Measurements from ENCODE around the gene DCTN3. TPM values are rescaled to one million over a fixed set of nuclear protein-coding genes. Genes with fewer than 3 reads are reported as not detected.

The DCTN3 gene
- total and polyA plus RNA-seq, 4 donors: 90.9 to 190 (median 149) TPM

DNA sequence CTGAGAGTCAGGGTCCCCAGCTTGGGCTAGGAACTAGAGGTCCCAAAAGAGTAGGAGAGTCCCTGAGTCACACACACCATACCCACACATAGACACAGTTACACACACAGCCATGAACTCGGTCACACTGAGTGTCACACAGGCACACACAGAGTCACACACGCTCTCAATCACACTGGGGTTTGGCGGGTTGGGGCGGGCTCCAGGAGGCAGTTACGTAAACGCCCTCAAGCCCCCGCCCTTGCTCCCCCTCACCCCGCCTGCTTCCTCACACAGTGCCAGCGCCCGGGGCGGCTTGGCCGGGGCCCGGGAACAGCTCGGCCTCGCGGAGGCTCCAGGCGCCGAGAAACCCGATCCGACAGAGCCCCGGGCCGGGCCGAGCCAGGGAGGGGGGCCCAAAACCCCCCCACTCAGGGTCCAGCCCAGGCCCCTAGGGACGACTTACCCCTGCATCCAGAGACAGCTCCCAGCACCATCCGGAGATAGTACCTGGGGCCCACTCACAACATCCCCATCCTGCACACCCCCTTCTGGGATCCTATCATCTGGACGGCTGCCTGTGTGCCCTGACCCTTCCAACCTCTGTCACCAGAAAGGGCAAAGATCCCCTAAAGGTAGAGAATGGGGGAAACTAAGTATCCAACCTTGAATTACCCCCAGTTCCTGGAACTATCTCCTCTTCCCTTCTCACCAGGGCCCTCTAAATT is 27.2 kb downstream of the DCTN3 start:
- Histone ChIP-seq H3K36me3 (ENCODE audit: control insufficient read depth, insufficient read depth, low read length) (no peaks in the 10 kb centered on the region), H3K27me3 (ENCODE audit: control insufficient read depth, insufficient read depth, low read length) (peaks cover 20% of the 10 kb centered on the region), H3K27ac (ENCODE audit: low read depth, low read length) (no peak overlapping the region), H3K4me1 (ENCODE audit: control insufficient read depth, insufficient read depth, low read length) (peaks cover 53% of the 10 kb centered on the region), H3K9me3 (ENCODE audit: control insufficient read depth, insufficient read depth, low read length) (no peaks in the 10 kb centered on the region), H3K4me3 (ENCODE audit: low read depth, low read length) (no peak overlapping the region)
- peak in 2 of 6 donors; percentile 58 to 83 for DNase-seq (ENCODE audit: low read depth in 4 of 6, low spot score in 6 of 6)
- WGBS (ENCODE audit: insufficient coverage): 8% methylated on average over 24 of the region's 26 CpGs

- Histone ChIP-seq H3K36me3 (ENCODE audit: control insufficient read depth, insufficient read depth, low read length) (no peaks in the 10 kb centered on the region), H3K27ac (ENCODE audit: low read depth, low read length) (no peak overlapping the region), H3K9me3 (ENCODE audit: control insufficient read depth, insufficient read depth, low read length) (no peaks in the 10 kb centered on the region), H3K27me3 (ENCODE audit: control insufficient read depth, insufficient read depth, low read length) (peaks cover 20% of the 10 kb centered on the region), H3K4me1 (ENCODE audit: control insufficient read depth, insufficient read depth, low read length) (peaks cover 55% of the 10 kb centered on the region), H3K4me3 (ENCODE audit: low read depth, low read length) (no peak overlapping the region)
- 21% methylated on average over 10 of the region's 16 CpGs for WGBS (ENCODE audit: insufficient coverage)
- DNase-seq (ENCODE audit: low read depth in 4 of 6, low spot score in 6 of 6): no peak
Measured at GRCh38 chr9:34591917-34592866, 28.1 kb downstream of the DCTN3 start.

- Histone ChIP-seq H3K9me3 (ENCODE audit: control insufficient read depth, insufficient read depth, low read length) (no peaks in the 10 kb centered on the region), H3K27me3 (ENCODE audit: control insufficient read depth, insufficient read depth, low read length) (peaks cover 20% of the 10 kb centered on the region), H3K4me3 (ENCODE audit: low read depth, low read length) (no peak overlapping the region), H3K36me3 (ENCODE audit: control insufficient read depth, insufficient read depth, low read length) (no peaks in the 10 kb centered on the region), H3K4me1 (ENCODE audit: control insufficient read depth, insufficient read depth, low read length) (peaks cover 55% of the 10 kb centered on the region), H3K27ac (ENCODE audit: low read depth, low read length) (no peak overlapping the region)
- DNase-seq (ENCODE audit: low read depth in 4 of 6, low spot score in 6 of 6): peak in 2 of 6 donors; percentile 91
- WGBS (ENCODE audit: insufficient coverage): 16% methylated on average over 60 of the region's 60 CpGs
Measured at GRCh38 chr9:34591248-34591916, 28.9 kb downstream of the DCTN3 start.

DNA sequence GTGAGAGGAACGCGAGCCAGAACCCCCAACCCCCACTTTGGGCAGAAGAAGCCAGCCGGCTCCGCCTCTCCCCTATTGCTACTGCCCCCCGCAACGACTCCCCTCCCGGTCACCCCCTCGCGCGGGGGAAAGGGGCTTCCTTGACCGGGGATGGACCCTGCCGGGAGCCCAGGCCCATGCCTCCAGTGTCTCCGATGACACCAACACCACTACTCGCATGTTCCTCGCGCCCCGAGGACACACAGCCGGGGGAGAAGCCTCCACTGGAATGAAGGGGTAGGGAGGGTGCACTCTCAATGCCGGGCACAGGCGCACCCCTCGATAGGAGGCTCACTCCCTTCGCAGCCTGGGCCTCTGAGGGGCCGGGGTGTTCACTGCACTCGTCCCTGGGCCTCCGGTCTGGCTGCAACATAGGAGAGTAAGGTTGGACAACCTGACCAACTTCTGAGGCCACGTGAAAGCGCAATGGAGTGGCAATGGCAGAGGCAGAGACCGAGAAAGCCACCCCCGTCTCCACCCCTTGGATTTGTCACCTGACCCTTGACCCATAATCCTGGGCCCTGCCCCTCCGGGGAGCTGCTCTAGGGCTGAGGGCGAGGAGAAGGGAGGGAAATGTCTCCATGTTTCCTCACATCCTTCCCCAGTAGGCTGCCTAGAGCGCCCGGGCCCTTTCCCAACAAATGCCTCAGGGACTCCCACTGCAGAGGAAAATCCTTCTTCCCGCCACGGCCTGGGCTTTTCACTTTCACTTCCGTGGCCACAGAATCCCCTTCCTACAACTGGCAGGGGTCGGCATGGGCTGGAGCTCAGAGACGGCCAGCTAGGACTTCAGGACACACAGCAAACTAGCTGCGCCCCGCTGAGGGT is 29.7 kb downstream of the DCTN3 start:
- H3K27ac ChIP-seq (ENCODE audit: low read depth, low read length): peak overlapping the region; percentile 67
- no peaks in the 10 kb centered on the region for H3K36me3 ChIP-seq (ENCODE audit: control insufficient read depth, insufficient read depth, low read length)
- DNase-seq (ENCODE audit: low read depth in 4 of 6, low spot score in 6 of 6): peak in 1 of 6 donors; percentile 46
- peaks cover 20% of the 10 kb centered on the region for H3K27me3 ChIP-seq (ENCODE audit: control insufficient read depth, insufficient read depth, low read length)
- 39% methylated on average over 21 of the region's 40 CpGs for WGBS (ENCODE audit: insufficient coverage)
- H3K9me3 ChIP-seq (ENCODE audit: control insufficient read depth, insufficient read depth, low read length): no peaks in the 10 kb centered on the region
- peaks cover 60% of the 10 kb centered on the region for H3K4me1 ChIP-seq (ENCODE audit: control insufficient read depth, insufficient read depth, low read length)
- H3K4me3 ChIP-seq (ENCODE audit: low read depth, low read length): peak overlapping the region; percentile 46

- H3K4me1 ChIP-seq (ENCODE audit: control insufficient read depth, insufficient read depth, low read length): peaks cover 60% of the 10 kb centered on the region
- peak within 1 kb of the TSS; percentile 63 for H3K4me3 ChIP-seq (ENCODE audit: low read depth, low read length)
- peak within 1 kb of the TSS; percentile 67 for H3K27ac ChIP-seq (ENCODE audit: low read depth, low read length)
- peaks cover 20% of the 10 kb centered on the region for H3K27me3 ChIP-seq (ENCODE audit: control insufficient read depth, insufficient read depth, low read length)
- DNase-seq (ENCODE audit: low read depth in 4 of 6, low spot score in 6 of 6): peak in 3 of 6 donors; percentile 88 to 97 (median 96)
- WGBS (ENCODE audit: insufficient coverage): under 1% methylated on average over 101 of the region's 104 CpGs
- no peaks in the 10 kb centered on the region for H3K9me3 ChIP-seq (ENCODE audit: control insufficient read depth, insufficient read depth, low read length)
- H3K36me3 ChIP-seq (ENCODE audit: control insufficient read depth, insufficient read depth, low read length): no peaks in the 10 kb centered on the region
Measured at GRCh38 chr9:34589636-34590380, 30.5 kb downstream of the DCTN3 start, which contains the start of gene CNTFR. TSS of gene CNTFR (minus strand) at chr9:34589724. CDS start at chr9:34568981, 20,743 bp downstream.

- Histone ChIP-seq H3K27me3 (ENCODE audit: control insufficient read depth, insufficient read depth, low read length) (peaks cover 20% of the 10 kb centered on the region), H3K27ac (ENCODE audit: low read depth, low read length) (peak overlapping the region; percentile 38), H3K4me3 (ENCODE audit: low read depth, low read length) (peak overlapping the region; percentile 63), H3K36me3 (ENCODE audit: control insufficient read depth, insufficient read depth, low read length) (no peaks in the 10 kb centered on the region), H3K4me1 (ENCODE audit: control insufficient read depth, insufficient read depth, low read length) (peaks cover 62% of the 10 kb centered on the region), H3K9me3 (ENCODE audit: control insufficient read depth, insufficient read depth, low read length) (no peaks in the 10 kb centered on the region)
- WGBS (ENCODE audit: insufficient coverage): under 1% methylated on average over 77 of the region's 86 CpGs
- DNase-seq (ENCODE audit: low read depth in 4 of 6, low spot score in 6 of 6): peak in 2 of 6 donors; percentile 82 to 88
Measured at GRCh38 chr9:34588671-34589635, 31.3 kb downstream of the DCTN3 start.

DNA sequence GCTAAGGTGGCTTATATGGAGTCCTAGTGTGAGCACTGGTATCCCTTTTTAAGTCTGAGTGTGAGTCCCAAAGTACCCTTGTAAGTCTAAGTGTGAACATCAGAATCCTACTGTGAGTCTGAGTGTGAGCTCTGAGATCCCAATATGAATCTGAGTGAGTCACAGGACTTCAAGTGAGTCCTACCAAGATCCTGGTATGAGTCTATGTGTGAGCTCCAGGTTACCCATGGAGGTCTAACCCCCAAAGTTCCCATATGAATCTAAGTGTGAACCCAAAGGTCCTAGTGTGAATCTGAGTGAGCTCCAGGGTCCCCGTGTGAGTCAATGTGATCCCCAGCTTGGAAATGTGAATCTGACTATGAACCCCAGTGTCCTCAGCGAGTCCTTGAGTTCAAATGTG is 33.0 kb downstream of the DCTN3 start:
- H3K27me3 ChIP-seq (ENCODE audit: control insufficient read depth, insufficient read depth, low read length): peaks cover 6% of the 10 kb centered on the region
- H3K36me3 ChIP-seq (ENCODE audit: control insufficient read depth, insufficient read depth, low read length): no peaks in the 10 kb centered on the region
- no peaks in the 10 kb centered on the region for H3K9me3 ChIP-seq (ENCODE audit: control insufficient read depth, insufficient read depth, low read length)
- peaks cover 57% of the 10 kb centered on the region for H3K4me1 ChIP-seq (ENCODE audit: control insufficient read depth, insufficient read depth, low read length)
- H3K27ac ChIP-seq (ENCODE audit: low read depth, low read length): no peak overlapping the region
- no peak overlapping the region for H3K4me3 ChIP-seq (ENCODE audit: low read depth, low read length)
- no peak for DNase-seq (ENCODE audit: low read depth in 4 of 6, low spot score in 6 of 6)
- WGBS (ENCODE audit: insufficient coverage): 79% methylated on average over 2 of the region's 2 CpGs
